Brain microvascular endothelial cell (primary cell): ENCODE data around the gene LRBA.

Experiments
- DNase-seq: peaks from one replicate; pipeline ENCODE4 v3.0.0-alpha.2; 2020
- H3K27ac ChIP-seq: fragments of 250-450 bp; sonication (Bioruptor Pico); 2 replicates; pipeline ENCODE4 v1.5.1; 2020; ENCODE audit warnings: mild to moderate bottlenecking, moderate library complexity
- H3K27me3 ChIP-seq: fragments of 250-450 bp; sonication (Bioruptor Pico); replicated peaks from 2 replicates; pipeline ENCODE4 v1.5.1; 2020; ENCODE audit warnings: mild to moderate bottlenecking
- H3K36me3 ChIP-seq: fragments of 250-450 bp; sonication (Bioruptor Pico); replicated peaks from 2 replicates; pipeline ENCODE4 v1.5.1; 2020; ENCODE audit warnings: mild to moderate bottlenecking
- H3K4me3 ChIP-seq: 2 replicates; pipeline ENCODE4 v1.5.1; 2011; ENCODE audit warnings: low read depth, mild to moderate bottlenecking, control low read depth, low read length, moderate library complexity
- in situ Hi-C: cut with HindIII; loops from 2 replicates; pipeline ENCODE4 v1.10.0; 2017; ENCODE audit warnings: low sequenced_read_pairs, low pct_ligation_motif_present
- TF ChIP-seq, protein P1 (sequence below): IDR thresholded peaks from 2 replicates; pipeline ENCODE4 v1.5.1; 2011; ENCODE audit warnings: low read depth, mild to moderate bottlenecking, moderate library complexity, low read length, control low read depth, inconsistent platforms; ENCODE audit errors: missing control alignments

The LRBA gene

DNA sequence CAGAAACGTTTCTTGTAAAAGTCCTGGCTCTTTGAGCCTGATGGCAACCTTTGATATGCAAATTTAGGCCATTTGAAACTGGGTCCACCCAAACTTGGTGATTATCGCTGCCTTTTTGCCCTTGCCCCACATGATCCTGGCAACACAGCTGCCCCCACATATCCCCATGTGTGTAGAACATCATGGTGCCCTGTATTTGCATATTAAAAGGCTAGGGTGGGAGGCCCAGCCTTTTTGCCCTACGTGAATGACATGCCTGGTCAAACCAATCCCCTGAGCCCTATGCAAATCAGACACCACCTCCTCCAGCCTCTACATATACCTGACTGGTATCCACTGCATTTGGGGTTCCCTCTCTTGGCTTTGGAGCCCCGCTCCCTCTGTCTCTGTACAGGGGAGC is 230.8 kb downstream of the LRBA start:
- TF ChIP-seq, protein P1, sequence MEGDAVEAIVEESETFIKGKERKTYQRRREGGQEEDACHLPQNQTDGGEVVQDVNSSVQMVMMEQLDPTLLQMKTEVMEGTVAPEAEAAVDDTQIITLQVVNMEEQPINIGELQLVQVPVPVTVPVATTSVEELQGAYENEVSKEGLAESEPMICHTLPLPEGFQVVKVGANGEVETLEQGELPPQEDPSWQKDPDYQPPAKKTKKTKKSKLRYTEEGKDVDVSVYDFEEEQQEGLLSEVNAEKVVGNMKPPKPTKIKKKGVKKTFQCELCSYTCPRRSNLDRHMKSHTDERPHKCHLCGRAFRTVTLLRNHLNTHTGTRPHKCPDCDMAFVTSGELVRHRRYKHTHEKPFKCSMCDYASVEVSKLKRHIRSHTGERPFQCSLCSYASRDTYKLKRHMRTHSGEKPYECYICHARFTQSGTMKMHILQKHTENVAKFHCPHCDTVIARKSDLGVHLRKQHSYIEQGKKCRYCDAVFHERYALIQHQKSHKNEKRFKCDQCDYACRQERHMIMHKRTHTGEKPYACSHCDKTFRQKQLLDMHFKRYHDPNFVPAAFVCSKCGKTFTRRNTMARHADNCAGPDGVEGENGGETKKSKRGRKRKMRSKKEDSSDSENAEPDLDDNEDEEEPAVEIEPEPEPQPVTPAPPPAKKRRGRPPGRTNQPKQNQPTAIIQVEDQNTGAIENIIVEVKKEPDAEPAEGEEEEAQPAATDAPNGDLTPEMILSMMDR: no peak
- Histone ChIP-seq H3K27me3 (no peaks in the 10 kb centered on the region), H3K36me3 (no peaks in the 10 kb centered on the region), H3K27ac (no peak overlapping the region), H3K4me3 (no peak overlapping the region)
- DNase-seq: no peak
- in situ Hi-C loops: no loop called here

DNA sequence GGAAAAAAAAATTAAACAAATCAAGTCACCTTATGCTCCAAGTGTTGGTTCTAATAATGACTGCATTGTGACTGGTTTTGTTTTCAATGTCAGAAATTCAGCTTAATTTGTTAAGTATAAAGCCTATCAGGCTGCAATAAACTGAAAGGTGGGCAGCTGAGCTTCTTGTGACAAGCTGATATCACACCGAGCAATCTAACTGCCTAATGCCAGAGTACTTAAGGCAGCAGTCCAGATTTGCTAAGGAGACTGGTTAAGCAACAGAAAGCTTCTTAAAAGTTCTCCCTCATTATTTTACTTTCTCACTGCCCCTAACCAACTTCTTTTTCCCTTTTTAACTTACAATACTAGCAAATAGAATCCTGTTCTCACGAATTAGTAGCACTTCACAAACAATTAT is 232.2 kb downstream of the LRBA start:
- no peak for DNase-seq
- no peaks in the 10 kb centered on the region for H3K27me3 ChIP-seq
- H3K4me3 ChIP-seq: no peak overlapping the region
- in situ Hi-C loops: no loop called here
- H3K27ac ChIP-seq: no peak overlapping the region
- TF ChIP-seq, protein P1: no peak
- no peaks in the 10 kb centered on the region for H3K36me3 ChIP-seq

DNA sequence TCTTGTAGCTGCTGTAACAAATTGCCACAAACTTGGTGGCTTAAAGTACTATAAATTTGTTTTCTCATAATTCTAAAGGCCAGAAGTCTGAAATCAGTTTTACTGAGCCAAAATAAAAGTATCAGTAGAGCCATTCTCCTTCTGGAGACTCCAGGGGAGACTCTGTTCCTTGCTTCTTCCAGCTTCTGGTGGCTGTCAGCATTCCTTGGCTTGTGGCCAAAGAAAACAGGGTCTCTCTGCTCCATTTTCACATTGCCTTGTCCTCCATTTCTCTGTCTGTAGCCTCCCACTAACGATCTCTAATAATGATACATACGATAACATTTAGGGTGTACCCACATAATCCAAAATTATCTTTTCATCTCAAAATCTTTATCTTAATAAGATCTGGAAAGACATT is 232.8 kb downstream of the LRBA start:
- TF ChIP-seq, protein P1: no peak
- DNase-seq: peak; percentile 53
- Histone ChIP-seq H3K27me3 (no peaks in the 10 kb centered on the region), H3K27ac (no peak overlapping the region), H3K36me3 (no peaks in the 10 kb centered on the region), H3K4me3 (no peak overlapping the region)
- in situ Hi-C loops: no loop called here

DNA sequence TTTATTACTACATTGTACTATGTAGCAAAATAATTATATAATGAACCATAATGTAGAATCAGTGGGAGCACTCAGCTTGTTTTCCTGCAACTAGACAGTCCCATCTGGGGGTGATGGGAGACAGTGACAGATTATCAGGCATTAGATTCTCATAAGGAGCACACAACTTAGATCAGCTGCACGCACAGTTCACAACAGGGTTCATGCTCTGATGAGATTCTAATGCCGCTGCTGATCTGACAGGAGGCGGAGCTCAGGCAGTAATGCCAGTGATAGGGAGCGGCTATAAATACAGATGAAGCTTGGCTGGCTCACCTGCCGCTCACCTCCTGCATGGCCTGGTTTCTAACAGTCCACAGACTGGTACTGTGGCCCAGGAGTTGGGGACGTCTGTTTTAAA is 233.9 kb downstream of the LRBA start:
- no peak overlapping the region for H3K4me3 ChIP-seq
- TF ChIP-seq, protein P1: no peak
- in situ Hi-C loops: no loop called here
- no peak for DNase-seq
- no peaks in the 10 kb centered on the region for H3K36me3 ChIP-seq
- H3K27me3 ChIP-seq: no peaks in the 10 kb centered on the region
- no peak overlapping the region for H3K27ac ChIP-seq

DNA sequence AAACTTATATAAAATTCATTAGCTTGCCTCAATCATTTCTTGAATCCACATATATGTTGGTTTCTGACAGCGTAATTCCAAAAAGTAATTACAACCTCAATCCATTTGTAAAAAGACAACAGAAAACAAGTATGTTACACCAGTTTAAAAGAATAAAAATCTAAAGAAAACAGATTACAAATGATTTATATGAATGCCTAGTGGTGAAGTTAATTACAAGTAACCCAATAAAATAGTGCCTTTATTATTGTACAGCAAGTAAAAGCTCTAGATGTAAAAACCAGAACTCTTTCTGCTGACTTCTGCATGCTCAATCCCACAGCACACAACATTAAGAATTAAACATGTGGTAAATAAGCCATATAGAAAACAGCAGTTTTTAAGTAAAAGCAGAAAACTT is 235.4 kb downstream of the LRBA start:
- Histone ChIP-seq H3K27ac (no peak overlapping the region), H3K4me3 (no peak overlapping the region), H3K36me3 (no peaks in the 10 kb centered on the region), H3K27me3 (no peaks in the 10 kb centered on the region)
- in situ Hi-C loops: no loop called here
- TF ChIP-seq, protein P1: no peak
- DNase-seq: no peak

DNA sequence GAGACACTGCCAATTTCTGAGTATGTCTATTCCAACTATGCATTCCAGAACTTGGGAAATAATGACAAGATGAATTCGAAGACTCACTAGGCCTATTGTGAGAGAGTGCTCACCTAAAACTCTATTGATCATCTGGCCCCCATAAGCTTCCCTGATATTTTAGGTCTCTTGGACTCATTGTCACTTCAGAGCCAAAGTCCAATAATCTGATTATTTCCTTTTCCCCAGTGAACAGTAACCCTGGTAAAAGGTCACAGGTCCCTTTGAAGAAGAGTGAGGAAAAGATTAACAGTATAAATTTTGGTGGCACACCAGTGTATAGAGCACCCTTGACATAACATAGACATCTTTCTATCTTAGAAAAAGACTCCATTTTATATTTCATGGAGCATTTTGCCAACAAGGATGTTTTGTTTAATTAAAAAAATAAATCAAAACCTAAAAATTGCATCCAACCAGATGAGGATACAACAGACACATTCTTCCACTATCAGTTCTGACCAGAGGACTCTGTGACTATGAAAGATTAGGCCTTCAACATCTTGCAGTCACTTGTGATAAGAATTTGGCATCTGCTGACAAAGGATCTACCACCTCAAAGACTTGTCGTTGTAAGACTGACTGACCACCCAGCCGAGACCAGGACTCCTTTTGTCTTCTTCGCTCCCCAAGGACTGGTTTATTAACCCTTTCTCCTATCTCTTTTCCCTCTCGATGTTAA is 241.2 kb downstream of the LRBA start:
- H3K4me3 ChIP-seq: no peak overlapping the region
- no peaks in the 10 kb centered on the region for H3K36me3 ChIP-seq
- TF ChIP-seq, protein P1: no peak
- H3K27ac ChIP-seq: no peak overlapping the region
- in situ Hi-C loops: no loop called here
- H3K27me3 ChIP-seq: no peaks in the 10 kb centered on the region
- no peak for DNase-seq
